NCI-H2196 treated with DMSO at 0.1 percent for 48 hours (cell line): ENCODE data around the gene STRBP.
"Not testable (repeated sequence)": the region's sequence is repeated elsewhere in the genome, so short reads cannot be mapped to it uniquely, and the experiment has no call there.

ENCODE experiments used
- DNase-seq: peaks from one replicate; lab custom pipeline; 2025; ENCODE audit not compliant: unreplicated experiment; lab: John Stamatoyannopoulos, UW

STRBP gene

DNA sequence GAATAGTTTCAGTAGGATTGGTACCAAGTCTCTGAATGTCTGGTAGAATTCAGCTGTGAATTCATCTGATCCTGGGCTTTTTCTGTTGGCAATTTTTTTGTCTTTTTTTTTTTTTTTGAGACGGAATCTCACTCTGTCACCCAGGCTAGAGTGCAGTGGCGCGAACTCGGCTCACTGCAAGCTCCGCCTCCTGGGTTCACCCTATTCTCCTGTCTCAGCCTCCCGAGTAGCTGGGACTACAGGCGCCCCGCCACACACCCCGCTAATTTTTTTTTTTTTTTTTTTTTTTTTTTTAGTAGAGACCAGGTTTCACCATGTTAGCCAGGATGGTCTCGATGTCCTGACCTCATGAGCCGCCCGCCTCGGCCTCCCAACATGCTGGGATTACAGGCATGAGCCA, 67.9 kb downstream of the STRBP start:
- DNase-seq: not testable (repeated sequence)

DNA sequence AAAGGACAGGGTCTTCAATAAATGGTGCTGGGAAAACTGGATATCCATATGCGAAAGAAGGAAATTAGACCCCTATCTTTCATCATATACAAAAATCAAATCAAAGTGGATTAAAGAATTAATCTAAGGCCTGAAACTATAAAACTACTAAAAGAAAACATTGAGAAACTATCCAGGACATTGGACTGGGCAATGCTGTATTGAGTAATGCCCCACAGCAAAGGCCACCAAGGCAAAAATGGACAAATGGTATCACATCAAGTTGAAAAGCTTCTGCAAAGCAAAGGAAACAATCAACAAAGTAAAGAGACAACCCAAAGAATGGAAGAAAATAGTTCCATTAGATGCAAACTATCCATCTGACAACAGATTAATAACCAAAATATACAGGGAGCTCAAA, 72.3 kb downstream of the STRBP start:
- DNase-seq: no peak

DNA sequence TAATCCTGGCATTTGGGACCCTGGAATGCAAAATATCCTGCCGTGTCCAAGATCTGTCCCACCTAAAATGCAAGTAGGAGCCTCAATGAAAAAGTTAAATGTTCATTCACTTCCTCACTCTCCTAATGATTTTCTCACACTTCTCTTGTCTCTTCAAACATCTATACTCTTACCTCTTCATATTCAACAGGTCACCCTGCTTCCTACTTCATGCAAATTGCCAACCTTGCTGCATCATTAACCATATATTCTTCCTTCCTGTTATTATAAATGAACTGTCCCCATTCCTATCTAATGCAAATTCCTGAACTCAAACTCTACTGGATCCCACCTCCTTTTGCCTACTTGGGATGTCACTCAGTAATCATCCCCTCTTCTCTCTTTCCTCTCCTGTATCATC, 74.4 kb downstream of the STRBP start:
- DNase-seq: no peak

DNA sequence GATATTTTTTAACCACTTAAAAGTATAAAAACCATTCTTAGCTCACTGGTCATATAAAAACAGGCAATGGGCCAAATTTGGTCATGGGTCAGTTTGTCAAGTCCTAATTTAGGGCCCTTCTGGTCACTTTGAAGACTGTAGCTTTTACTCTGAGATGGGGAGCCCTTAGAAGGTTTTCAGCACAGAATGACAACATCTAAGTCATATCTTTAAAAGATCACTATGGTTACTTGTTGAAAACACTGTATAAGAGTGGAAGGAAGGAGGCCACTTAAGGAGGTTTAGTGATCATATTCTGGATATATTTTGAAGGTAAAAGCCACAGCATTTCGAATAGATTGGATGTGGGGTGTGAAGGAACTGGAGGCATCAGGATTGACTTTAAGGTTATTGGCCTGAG, 76.7 kb downstream of the STRBP start:
- DNase-seq: no peak

DNA sequence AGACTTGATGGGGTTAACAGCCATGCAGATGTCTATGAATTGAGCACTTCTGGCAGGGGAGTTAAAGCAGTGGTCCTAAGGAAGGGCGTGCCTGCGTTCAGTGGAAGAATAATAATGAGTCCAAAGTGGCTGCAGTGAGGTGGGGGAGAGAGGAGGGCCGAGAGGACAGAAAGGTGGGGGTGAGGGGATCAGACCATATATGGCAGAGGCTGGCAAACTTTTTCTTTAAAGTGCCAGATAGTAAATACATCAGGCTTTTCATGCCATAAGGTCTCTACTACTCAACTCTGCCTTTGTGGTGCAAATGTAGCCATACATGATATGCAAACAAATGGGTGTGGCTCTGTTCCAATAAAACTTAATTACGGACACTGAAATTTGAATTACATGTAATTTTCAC, 77.1 kb downstream of the STRBP start:
- DNase-seq: no peak

DNA sequence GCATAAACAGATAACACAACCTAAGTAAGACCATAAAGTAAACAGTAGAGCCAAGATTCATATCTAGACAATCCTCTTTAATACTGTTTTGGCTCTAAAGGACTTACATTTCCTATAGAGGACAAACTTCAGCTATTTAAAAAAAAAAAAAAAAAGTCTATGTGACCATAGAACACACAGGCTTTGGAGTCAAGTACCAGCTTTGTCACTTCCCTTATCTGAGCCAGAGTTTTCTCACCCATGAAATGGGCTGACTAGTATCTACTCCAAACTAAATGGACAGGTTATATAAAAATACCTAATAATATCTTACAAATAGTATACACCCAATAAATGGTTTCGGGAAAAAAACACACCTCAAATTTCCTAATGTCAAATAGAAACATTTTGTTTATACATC, 81.3 kb downstream of the STRBP start:
- DNase-seq: no peak

DNA sequence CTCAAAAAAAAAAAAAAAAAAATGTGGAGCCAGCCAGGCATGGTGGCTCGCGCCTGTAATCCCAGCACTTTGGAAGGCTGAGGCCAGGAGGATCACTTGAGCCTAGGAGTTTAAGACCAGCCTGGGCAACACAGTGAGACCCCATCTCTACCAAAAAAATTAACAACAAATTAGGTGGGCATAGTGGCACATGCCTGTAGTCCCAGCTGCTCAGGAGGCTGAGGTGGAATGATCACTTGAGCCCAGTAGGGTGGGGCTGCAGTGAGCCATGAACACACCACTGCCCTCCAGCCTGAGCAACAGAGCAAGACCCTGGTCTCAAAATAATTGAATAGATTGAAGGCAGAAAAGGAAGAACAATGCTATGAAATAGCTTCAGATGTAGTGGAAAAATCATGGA, 82.4 kb downstream of the STRBP start:
- DNase-seq: not testable (repeated sequence)

DNA sequence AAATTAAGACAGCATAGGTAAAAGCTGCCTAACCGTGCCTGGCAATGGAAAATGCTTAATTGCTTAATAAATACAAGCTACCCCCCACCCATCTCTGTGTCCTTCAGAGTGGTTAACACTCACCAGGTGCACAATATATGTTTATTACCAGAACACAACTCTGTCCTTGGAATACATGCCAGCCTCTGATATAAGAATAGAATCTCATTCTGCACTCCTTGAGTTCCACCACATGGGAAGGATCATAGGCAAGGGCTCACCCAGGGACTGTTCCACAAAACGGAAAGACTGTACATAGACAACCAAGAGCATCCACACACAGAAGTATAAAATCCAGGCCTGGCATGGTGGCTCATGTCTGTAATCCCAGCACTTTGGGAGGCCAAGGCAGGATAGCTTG, 91.4 kb downstream of the STRBP start:
- DNase-seq: no peak

DNA sequence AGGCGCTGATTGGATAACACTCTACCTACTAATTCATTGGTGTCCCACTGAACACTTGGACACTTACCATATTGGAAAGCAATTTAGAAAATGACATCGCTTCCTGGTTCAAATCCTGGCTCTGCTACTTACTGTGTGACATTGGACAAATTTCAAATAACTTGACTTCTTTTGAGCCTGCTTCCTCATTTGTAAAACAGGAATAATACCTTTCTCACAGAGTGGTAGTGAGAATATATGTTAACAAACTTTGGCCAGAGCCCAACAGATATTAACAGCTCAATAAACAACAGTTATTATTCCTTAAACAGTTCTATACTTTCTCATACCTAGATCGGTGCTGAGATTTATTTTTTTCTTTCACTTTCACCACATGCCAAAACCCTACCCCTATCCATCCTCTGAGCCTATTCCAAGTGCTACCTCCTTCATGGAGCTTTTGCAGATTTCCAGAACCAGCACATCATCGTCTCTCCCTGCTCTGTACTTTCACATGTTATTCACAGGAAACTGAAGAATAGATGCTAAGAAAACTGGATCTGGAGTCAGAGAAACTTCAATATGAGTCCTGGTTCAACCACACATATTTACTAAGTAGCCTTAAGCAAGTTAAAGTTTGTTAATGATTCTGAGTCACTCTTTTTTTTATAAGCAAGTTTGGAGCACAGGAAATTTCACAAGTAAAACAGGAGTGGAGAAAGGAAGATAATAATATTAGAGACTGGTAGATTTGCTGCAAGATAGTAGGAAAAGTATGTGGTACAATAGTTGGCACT, 92.3 kb downstream of the STRBP start:
- no peak for DNase-seq

DNA sequence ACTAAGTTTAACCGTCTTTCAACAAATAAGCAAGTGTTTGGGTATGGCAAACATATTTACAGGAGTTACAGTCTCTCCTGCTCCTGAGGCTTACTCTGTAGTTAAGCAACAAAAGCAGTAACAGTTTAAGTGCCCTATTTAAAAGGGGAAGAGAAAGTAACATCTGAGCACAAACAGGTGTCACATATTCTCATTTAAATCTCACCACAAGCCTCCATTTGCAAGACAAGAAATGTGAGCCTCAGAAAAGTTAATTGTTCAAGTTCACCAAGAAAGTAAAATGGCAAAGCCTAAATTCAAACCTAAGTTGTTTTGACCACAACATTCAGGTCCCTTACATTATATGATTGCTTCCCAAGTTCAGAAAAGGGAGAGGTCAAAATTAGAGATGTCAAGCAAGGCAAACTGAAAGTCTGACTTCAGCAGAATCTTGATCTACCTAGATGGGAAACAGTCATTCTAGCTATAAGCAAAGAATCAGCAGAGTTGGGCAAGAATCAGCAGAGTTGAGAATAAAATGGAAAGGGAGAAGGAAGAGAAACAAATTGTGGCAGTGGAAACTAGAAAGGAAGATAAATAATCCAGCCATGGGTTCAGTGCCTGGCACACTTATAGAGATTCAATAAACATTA, 93.4 kb downstream of the STRBP start:
- no peak for DNase-seq

DNA sequence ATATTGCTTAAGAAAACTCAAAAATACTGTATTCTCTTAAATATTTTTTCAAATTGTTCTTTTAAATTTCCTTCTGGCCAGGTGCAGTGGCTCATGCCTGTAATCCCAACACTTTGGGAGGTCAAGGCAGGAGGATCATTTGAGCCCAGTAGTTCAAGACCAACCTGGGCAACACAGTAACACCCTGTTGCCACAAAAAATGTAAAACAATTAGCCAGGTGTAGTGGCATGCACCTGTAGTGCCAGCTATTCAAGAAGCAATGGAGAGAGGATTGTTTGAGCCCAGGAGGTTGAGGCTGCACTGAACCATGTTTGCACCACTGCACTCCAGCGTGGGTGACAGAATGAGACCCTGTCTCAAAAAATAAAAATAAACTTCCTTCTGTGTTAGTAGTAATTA, 94.3 kb downstream of the STRBP start:
- no peak for DNase-seq

DNA sequence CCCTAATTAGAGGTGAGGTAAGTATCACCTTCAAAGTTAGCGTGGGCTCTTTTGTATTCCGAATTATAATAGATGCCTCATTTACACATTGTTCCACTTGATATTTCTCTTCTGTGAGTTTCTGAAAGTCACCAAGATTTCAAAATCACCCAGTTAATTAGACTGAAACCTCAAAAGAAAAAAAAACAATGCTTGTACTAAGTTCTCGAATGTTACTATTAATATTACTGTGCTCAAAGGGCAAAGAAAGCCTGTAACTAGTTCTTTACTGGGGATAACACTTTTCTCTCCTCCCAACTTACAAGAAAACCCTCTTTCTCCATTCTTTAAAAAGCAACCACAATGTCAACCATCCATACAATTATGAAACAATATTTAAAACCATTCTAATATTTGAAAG, 98.5 kb downstream of the STRBP start:
- DNase-seq: no peak

DNA sequence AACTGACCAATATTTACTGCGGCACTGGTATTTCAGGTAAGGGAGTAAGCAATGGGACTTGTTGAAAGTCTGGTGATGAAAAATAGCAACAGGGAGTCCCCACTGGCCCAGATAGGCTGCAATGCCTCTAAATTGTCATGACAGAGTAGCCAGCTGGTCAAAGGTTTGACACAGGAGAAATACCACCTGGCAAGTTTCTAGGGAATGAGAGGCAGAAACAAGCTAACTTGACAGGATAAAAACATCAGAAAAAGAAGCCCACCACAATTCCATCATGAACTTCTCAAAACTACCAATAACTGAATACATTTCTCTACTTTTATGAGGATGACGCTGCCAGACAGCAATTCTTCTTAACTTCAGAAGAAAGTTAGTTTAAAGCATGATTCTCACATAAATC, 99.8 kb downstream of the STRBP start:
- no peak for DNase-seq

DNA sequence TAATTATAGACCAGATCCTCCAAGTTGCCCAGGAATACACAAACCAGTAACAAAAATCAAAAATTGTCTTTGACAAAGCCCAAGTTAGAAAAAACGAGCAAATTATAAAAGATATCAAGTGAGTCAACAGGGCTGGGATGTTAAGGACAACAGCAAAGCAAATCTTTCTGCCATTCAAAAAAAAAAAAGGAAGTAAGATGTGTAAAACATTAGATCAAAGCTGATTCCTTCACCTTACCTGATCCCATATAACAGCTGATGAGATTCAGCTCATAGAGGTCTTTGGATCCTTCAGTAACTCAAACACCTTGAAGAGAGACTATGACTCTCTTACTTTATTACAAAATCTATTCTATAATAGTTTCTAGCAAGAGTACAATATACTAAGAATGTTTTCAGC, 100.9 kb downstream of the STRBP start:
- DNase-seq: no peak

DNA sequence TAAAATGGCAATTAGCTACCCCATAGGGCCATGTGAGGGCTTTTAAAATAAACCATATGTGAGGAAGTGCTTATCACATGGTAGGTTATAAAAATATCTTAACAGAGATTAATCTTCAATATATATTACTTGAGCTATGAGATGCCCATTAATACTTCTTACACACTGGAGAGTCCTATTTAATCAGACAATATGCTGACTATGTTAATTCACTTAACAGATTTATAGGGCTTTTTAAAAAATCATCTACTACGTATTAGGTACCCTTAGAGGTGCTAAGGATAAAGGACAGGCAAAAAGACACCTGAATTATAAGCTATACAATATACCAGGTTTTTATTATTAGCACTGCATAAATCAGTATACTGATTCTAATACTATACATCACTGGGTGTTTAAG, 102.6 kb downstream of the STRBP start:
- no peak for DNase-seq

DNA sequence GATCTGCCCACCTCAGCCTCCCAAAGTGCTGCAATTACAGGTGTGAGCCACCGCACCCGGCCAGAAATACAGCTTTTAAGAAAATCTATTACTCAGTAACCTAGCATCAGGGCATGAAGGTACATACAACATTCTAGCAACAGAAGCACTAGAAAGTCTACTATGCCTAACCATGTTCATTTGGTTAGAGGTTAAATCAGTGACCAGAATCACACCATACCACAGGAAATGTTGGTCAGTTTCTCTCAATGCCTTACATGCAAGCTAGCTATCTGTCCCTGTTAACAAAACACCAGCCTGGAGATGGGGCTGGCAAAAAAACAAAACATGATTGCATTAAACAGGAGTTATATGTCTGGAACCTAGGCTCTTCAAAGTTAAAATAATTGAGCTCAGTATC, 104.1 kb downstream of the STRBP start:
- DNase-seq: no peak

DNA sequence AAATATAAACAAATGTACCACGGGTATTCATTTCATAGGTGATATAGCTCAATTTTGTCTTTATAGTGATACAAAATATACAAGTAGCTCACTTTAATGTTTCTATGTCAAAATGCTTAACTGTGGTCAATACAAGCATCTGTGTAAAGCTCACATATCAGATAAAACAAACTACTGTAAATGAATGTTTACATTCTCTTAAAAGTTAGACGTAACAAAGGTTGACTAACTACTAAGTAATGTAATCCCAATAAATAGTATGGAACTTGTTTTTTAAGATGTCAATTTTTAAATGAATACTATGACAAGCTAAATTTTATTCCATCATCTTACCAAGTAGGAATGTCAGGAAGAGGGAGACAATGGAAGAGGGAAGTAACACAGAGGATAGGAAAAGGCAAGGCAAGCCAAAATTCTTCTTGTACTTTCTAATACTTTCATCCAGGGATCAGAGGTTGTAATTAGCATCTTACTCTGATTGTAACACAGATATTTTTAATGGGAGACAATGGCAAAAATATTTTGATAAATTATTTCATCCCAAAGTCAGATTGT, 105.5 kb downstream of the STRBP start:
- DNase-seq: no peak

DNA sequence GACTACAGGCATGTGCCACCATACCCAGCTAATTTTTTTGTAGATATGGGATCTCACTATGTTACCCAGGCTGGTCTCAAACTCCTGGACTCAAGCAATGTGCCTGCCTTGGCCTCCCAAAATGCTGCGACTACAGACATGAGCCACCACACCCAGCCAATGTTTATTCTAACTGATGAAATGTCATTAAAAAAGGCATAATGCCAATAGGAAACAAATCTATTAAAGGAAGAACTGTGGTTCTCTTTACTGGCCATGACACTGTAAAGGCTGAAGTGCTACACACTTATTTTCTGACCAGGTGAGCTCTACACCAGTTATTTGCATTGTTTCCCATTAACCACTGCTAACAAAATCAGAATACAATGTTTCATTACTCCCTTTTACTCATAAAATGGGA, 106.0 kb downstream of the STRBP start:
- DNase-seq: no peak

DNA sequence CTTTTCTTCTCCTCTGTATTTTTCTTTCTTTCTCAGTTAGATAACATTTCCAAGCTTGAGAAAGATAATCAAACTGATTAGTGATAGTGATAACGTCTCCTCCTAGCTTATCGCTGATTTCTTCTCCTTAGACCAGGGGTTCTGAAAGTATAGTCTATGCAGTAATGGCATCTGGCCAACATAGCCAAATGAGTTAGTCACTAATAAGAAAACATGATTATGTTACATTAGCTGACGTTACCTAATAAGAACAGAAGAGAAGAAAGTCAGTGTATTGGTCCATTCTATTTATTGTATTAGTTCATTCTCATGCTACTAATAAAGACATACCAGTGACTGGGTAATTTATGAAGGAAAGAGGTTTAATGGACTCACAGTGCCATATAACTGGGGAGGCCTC, 111.2 kb downstream of the STRBP start:
- no peak for DNase-seq

DNA sequence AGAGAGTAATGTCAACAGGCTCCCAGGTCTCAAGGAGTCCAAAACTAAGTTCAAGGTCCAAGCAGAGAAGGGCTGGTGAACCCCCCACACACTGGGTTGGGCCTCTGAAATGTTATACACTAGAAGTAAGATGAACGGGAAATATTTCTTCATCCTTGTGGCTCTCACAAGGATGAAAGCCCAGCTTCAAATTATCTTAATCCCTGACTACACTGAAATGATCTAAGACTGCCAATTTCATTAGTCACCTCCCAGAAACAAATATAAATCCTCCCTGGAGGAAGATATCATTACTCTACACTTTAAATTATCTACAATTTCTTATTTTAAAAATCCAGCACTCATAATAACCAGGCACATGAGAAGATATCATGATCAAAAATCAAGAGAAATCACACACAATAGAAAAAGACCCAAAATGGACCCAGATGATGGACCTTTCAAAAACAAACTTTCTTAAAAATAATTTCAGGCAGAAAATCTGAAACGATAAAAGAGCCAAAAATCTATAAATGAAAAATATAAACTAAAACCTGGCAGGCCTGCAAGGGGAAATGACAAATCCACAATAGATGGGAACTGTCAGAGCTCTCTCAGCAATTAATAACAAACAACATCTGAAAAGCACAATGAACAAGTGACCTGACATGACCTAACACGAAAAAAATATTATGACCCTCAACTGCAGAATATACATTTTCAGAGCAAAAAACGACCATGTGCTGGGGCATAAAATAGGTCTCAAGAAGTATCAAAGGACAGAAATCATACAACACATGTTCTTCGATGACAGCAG, 117.5 kb downstream of the STRBP start:
- no peak for DNase-seq

DNA sequence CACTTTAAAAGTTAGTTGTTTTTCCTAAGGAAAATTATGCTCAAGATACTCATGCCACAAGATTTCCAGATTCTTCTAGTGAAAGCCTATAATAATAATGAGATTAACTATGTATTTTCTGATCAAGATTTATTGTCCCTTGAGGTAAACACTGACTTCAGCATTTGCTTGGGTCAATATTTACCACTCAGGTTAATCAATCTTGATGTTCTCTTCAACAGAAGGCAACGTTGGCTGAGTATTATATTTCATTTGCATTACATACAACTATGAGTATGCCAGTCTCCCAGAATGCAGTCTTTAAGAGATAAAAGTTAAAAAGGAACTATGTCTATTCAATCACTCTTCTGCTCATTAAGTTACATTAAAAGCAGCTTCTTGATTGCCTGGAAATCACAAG, 119.3 kb downstream of the STRBP start:
- no peak for DNase-seq

DNA sequence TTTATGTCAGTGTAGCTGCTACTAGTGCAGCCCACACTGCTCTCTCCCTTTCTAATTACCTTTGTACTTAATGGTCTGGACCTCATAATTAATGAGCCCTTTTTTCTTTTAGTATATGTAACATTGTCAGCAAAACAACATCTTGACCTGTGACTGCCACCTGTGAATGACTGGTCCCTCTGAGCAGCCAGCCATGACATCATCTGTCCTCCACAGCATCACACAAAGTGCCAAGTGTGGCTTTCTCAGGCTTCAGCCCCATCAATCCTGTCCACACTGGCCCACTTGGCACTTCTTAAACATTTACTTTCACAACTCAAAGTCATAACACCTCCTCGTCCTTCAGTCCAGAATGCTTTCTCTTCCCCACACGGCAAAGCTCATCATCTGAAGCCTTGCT, 130.2 kb downstream of the STRBP start:
- no peak for DNase-seq
